Measurements from ENCODE around the gene FAM156A.
"Not testable (repeated sequence)": the region's sequence is repeated elsewhere in the genome, so short reads cannot be mapped to it uniquely, and the experiment has no call there.

GRCh38 chrX:52990011-52990631 lies 31.8 kb upstream of the FAM156A start:
- TF ChIP-seq EZH2 (IDR thresholded peaks at IDR 0.05); CBX3 (IDR thresholded peaks at IDR 0.05; ENCODE audit: low read depth): not testable (repeated sequence)
- TF ChIP-seq CTCF (IDR thresholded peaks at IDR 0.05 in 2 of 3, conservative IDR thresholded peaks at IDR 0.05 in 1 of 3; ENCODE audit: borderline replicate concordance in 1 of 3, insufficient read depth in 1 of 3, low read depth in 2 of 3, low read length in 2 of 3): peak; percentile 26 to 58 (median 52); a peak in 4 of 6 replicates

All from HCT116 (cell line).